CD8-positive, alpha-beta memory T cell (primary cell): ENCODE results near the gene CADPS. TPM values are rescaled to one million over a fixed set of nuclear protein-coding genes. Genes with fewer than 3 reads are reported as not detected.

Experiments used
- CTCF ChIA-PET: fragments of 350-600 bp; sonication (Branson Sonifier 250); formaldehyde crosslinking; loops from one replicate; lab custom pipeline; 2021; ENCODE audit warnings: antibody characterized with exemption; lab: Charles Lee
- POLR2A ChIA-PET: fragments of 350-600 bp; sonication (Branson Sonifier 250); formaldehyde crosslinking; loops from one replicate; lab custom pipeline; 2021; ENCODE audit warnings: antibody characterized with exemption; lab: Charles Lee
- DNase-seq, 5 donors: peaks; one replicate each; pipeline versions ENCODE4 v3.0.0 to v3.0.0-alpha.2; 2020 to 2022; ENCODE audit warnings: mixed read lengths in 1 of 5
- H3K27ac ChIP-seq: one replicate; pipeline ENCODE4 v1.7.0; 2013; ENCODE audit warnings: low read depth, mild to moderate bottlenecking, low read length, moderate library complexity
- H3K27me3 ChIP-seq: 2 replicates; pipeline ENCODE4 v1.7.0; 2013; ENCODE audit warnings: low read length, mild to moderate bottlenecking; ENCODE audit not compliant: insufficient read depth, poor library complexity, severe bottlenecking
- H3K36me3 ChIP-seq: 2 replicates; pipeline ENCODE4 v1.7.0; 2013; ENCODE audit warnings: mild to moderate bottlenecking, low read length, moderate library complexity; ENCODE audit not compliant: insufficient read depth
- H3K4me1 ChIP-seq: 2 replicates; pipeline ENCODE4 v1.7.0; 2013; ENCODE audit warnings: mild to moderate bottlenecking, low read length, moderate library complexity; ENCODE audit not compliant: insufficient read depth
- H3K4me3 ChIP-seq: 2 replicates; pipeline ENCODE4 v1.7.0; 2013; ENCODE audit warnings: mild to moderate bottlenecking, low read length
- H3K9me3 ChIP-seq: 2 replicates; pipeline ENCODE4 v1.7.0; 2013; ENCODE audit warnings: mild to moderate bottlenecking, low read length
- H3K27ac Mint-ChIP-seq, 8 donors: one replicate each; pipeline ENCODE4 v1.8.0; 2020 to 2021; ENCODE audit warnings: mixed read lengths in 8 of 8, mild to moderate bottlenecking in 6 of 8, inconsistent platforms in 3 of 8, moderate library complexity in 3 of 8
- H3K27me3 Mint-ChIP-seq, 2 donors: one replicate each; pipeline ENCODE4 v1.8.0; 2020 to 2021; ENCODE audit warnings: mixed read lengths in 2 of 2, mild to moderate bottlenecking in 1 of 2, moderate library complexity in 1 of 2
- H3K36me3 Mint-ChIP-seq, 3 donors: one replicate each; pipeline ENCODE4 v1.8.0; 2020 to 2021; ENCODE audit warnings: mixed read lengths in 3 of 3, inconsistent platforms in 1 of 3, mild to moderate bottlenecking in 1 of 3
- H3K4me1 Mint-ChIP-seq, 3 donors: one replicate each; pipeline ENCODE4 v1.8.0; 2020 to 2021; ENCODE audit warnings: mixed read lengths in 3 of 3, inconsistent platforms in 1 of 3, mild to moderate bottlenecking in 1 of 3
- H3K4me3 Mint-ChIP-seq, 7 donors: one replicate each; pipeline ENCODE4 v1.8.0; 2020 to 2021; ENCODE audit warnings: mixed read lengths in 7 of 7, mild to moderate bottlenecking in 6 of 7, moderate library complexity in 4 of 7, inconsistent platforms in 2 of 7
- H3K9me3 Mint-ChIP-seq, 5 donors: one replicate each; pipeline ENCODE4 v1.8.0; 2020 to 2022; ENCODE audit warnings: mixed read lengths in 5 of 5, mild to moderate bottlenecking in 3 of 5, moderate library complexity in 2 of 5, inconsistent platforms in 1 of 5
- polyA plus RNA-seq: library from polyadenylated mRNA; unstranded; fragments of 300-500 nt; fragmentation: Illumina TruSeq; gene quantifications from one replicate; pipeline ENCODE4 v1.2.3, GENCODE V29; 2021
- total RNA-seq, 2 experiments: library from RNA; stranded (reverse); gene quantifications; one replicate each; pipeline ENCODE4 v1.2.3, GENCODE V29; 2021

CADPS gene
- total and polyA plus RNA-seq, 3 experiments from 2014 or later, result not detected

DNA sequence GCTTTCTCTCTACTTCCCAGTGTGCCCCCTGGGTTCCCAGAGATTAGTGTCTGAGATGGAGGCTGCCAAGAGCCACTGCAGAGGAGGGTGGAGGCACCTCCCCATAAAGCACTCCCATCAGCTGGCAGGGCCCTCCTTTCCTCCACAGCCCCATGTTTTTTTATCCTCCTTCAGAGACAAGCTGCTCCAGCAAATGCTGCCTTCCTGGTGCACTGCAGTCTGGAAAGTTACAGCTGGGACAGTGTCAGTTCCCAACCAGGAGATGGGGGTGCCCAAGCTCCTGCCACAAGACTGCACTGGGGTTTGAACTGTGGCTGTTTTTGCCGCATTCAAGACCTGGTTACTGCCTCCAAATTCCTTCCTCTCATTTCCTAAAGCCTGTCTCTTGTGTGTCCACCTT is 206.1 kb downstream of the CADPS start:
- Mint-ChIP-seq H3K4me3 (no peak overlapping the region), H3K27me3 (no peaks in the 10 kb centered on the region), H3K4me1 (no peaks in the 10 kb centered on the region), H3K9me3 (peaks cover 0 to 5% (median 2%) of the 10 kb centered on the region in 5 donors), H3K27ac (no peak overlapping the region), H3K36me3 (peaks cover 0 to 4% (median 0%) of the 10 kb centered on the region in 3 donors)
- DNase-seq, result no peak
- CTCF ChIA-PET, result no interaction called here
- Histone ChIP-seq H3K9me3 (no peaks in the 10 kb centered on the region), H3K36me3 (no peaks in the 10 kb centered on the region), H3K4me3 (no peak overlapping the region), H3K27ac (no peak overlapping the region), H3K4me1 (no peaks in the 10 kb centered on the region), H3K27me3 (no peaks in the 10 kb centered on the region)
- POLR2A ChIA-PET, result no interaction called here

DNA sequence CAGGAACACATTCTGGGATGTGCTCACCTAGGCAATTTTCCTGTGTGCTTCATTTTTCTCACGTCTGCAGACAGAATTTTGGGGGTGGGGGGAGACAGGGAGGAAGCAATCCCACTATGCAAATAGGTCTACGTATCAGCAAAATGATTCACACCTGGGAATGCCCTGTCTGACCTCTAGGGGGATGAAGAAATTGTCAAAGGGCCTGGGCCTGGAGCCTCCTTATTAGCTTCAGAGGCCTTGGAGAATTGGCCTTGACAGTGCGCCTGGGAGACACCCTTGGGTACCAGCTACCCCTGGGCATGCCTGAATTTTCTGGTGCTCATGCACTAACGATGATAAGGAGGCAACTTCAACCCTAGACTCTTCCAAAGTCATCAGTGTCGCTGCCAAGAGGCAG is 207.5 kb downstream of the CADPS start:
- no peak overlapping the region for H3K4me3 Mint-ChIP-seq
- DNase-seq, result no peak
- no peaks in the 10 kb centered on the region for H3K4me1 Mint-ChIP-seq
- ChIA-PET CTCF (no interaction called here), POLR2A (no interaction called here)
- Histone ChIP-seq H3K4me1 (no peaks in the 10 kb centered on the region), H3K27ac (no peak overlapping the region), H3K36me3 (no peaks in the 10 kb centered on the region), H3K27me3 (no peaks in the 10 kb centered on the region), H3K9me3 (no peaks in the 10 kb centered on the region), H3K4me3 (no peak overlapping the region)
- peaks cover 0 to 5% (median 2%) of the 10 kb centered on the region in 5 donors for H3K9me3 Mint-ChIP-seq
- peaks cover 0 to 4% (median 0%) of the 10 kb centered on the region in 3 donors for H3K36me3 Mint-ChIP-seq
- H3K27ac Mint-ChIP-seq, result no peak overlapping the region
- no peaks in the 10 kb centered on the region for H3K27me3 Mint-ChIP-seq

DNA sequence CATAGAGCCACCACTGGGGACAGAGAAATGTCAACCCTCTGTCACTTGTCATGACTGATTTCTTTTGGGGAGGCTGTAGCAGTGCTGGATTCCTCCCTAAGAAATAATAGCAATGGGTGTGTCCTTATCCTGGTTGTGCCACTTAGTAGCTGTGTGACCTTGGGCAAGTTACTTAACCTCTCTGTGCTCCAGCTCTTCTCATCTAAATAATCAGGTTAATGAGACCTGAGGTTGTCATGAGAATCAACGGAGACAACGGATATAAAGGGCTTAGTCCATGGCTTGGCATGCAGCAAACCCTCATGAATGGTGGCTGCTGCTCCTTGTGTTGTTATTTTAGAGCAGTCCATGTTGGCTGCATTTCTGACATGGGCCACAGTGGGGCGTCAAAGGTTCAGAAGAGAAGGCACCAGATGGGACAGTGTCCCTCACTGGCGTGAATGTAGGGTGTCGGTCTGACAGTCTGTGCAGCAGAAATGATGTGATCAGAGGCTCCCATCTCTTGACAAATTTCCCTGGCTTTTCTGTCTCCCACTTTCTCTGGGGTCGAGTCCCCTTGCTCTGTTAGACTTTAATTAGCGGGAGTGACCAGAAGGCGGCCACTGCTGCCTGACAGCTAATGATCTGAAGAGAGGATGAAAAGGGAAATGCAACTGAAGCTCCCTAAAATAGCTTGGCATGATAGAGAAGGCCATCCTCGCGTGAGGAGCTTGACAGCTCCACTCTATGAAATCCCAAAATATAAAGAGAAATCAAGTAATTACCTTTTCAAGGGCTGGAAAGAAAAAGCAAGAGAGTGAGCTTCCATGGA is 209.4 kb downstream of the CADPS start:
- Mint-ChIP-seq H3K27ac (no peak overlapping the region), H3K36me3 (no peaks in the 10 kb centered on the region), H3K9me3 (peaks cover 0 to 8% (median 2%) of the 10 kb centered on the region in 5 donors), H3K4me1 (no peaks in the 10 kb centered on the region), H3K27me3 (no peaks in the 10 kb centered on the region), H3K4me3 (no peak overlapping the region)
- CTCF ChIA-PET, result no interaction called here
- H3K36me3 ChIP-seq, result no peaks in the 10 kb centered on the region
- H3K9me3 ChIP-seq, result no peaks in the 10 kb centered on the region
- no peaks in the 10 kb centered on the region for H3K4me1 ChIP-seq
- DNase-seq, result no peak
- no peak overlapping the region for H3K4me3 ChIP-seq
- POLR2A ChIA-PET, result no interaction called here
- H3K27me3 ChIP-seq, result no peaks in the 10 kb centered on the region
- H3K27ac ChIP-seq, result no peak overlapping the region

DNA sequence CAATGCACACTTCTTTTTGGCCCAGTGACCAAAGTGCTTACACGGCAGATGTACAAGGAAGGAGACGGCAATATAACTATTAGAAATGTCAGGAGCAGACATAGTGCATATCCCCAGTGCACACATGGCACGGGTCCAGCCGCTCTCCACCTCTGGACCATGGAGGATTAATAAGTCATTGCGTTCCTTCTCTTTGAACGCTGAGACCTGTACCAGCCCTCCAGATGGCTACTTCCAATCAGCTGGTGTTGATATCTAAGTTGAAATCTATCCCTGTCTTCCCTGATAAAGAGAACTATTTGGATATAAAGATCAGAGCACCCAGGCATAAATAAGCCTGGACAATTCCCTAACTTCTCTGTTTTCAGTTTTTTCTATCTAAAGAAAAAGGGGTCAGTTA is 212.5 kb downstream of the CADPS start:
- H3K9me3 ChIP-seq, result no peaks in the 10 kb centered on the region
- CTCF ChIA-PET, result no interaction called here
- Mint-ChIP-seq H3K4me3 (no peak overlapping the region), H3K36me3 (no peaks in the 10 kb centered on the region), H3K27ac (no peak overlapping the region), H3K4me1 (no peaks in the 10 kb centered on the region), H3K27me3 (no peaks in the 10 kb centered on the region), H3K9me3 (peaks cover 0 to 6% (median 2%) of the 10 kb centered on the region in 5 donors)
- H3K27me3 ChIP-seq, result no peaks in the 10 kb centered on the region
- no peak for DNase-seq
- H3K36me3 ChIP-seq, result no peaks in the 10 kb centered on the region
- H3K4me1 ChIP-seq, result no peaks in the 10 kb centered on the region
- H3K27ac ChIP-seq, result no peak overlapping the region
- no peak overlapping the region for H3K4me3 ChIP-seq
- POLR2A ChIA-PET, result no interaction called here

DNA sequence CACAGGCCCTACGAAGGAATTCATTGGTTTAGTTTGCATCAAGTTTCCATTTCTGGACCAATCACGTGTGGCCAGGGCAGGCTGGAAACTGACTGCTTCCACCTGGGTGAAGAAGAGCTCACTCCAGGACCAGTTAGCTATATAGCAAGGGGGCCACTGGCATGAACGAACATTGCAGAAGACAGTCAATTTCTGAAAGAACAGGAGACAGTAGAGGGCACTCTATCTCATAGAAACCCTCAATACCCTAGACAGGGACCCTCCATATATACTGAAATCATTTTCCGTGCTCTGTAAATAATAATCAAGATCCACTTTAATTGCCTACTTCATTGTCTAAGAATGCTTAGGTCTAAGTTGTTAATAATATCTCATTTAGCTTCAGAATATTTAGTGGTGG is 215.6 kb downstream of the CADPS start:
- no peak for DNase-seq
- no peak overlapping the region for H3K4me3 Mint-ChIP-seq
- no peak overlapping the region for H3K27ac ChIP-seq
- H3K27ac Mint-ChIP-seq, result no peak overlapping the region
- ChIA-PET CTCF (no interaction called here), POLR2A (no interaction called here)
- no peak overlapping the region for H3K4me3 ChIP-seq
- peaks cover 0 to 6% (median 2%) of the 10 kb centered on the region in 5 donors for H3K9me3 Mint-ChIP-seq
- no peaks in the 10 kb centered on the region for H3K9me3 ChIP-seq
- H3K27me3 ChIP-seq, result no peaks in the 10 kb centered on the region
- no peaks in the 10 kb centered on the region for H3K4me1 ChIP-seq
- no peaks in the 10 kb centered on the region for H3K27me3 Mint-ChIP-seq
- no peaks in the 10 kb centered on the region for H3K4me1 Mint-ChIP-seq
- no peaks in the 10 kb centered on the region for H3K36me3 ChIP-seq
- H3K36me3 Mint-ChIP-seq, result no peaks in the 10 kb centered on the region

DNA sequence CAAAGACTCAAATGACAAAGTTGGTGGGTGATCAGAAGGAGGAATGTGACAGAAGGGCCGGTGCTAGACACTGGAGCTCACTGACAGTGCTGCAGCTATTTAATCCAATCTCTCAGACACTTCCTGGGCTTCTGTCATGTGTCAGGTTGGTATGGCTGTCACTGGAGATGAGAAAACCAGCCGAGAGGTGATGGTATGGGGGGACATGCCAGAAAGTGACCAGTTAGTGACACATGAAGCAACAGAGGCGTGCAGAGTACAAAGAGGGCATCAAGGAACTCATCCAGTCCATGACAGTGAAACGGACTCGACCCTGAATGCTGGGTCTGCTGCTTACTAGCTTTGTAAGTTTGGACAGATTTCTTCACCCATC is 219.5 kb downstream of the CADPS start:
- POLR2A ChIA-PET, result no interaction called here
- no peaks in the 10 kb centered on the region for H3K9me3 ChIP-seq
- Mint-ChIP-seq H3K27me3 (no peaks in the 10 kb centered on the region), H3K4me1 (no peaks in the 10 kb centered on the region), H3K4me3 (no peak overlapping the region), H3K9me3 (peaks cover 0 to 5% (median 0%) of the 10 kb centered on the region in 5 donors), H3K36me3 (no peaks in the 10 kb centered on the region), H3K27ac (no peak overlapping the region)
- no peaks in the 10 kb centered on the region for H3K27me3 ChIP-seq
- no peak overlapping the region for H3K27ac ChIP-seq
- CTCF ChIA-PET, result no interaction called here
- no peaks in the 10 kb centered on the region for H3K36me3 ChIP-seq
- no peak overlapping the region for H3K4me3 ChIP-seq
- DNase-seq, result no peak
- no peaks in the 10 kb centered on the region for H3K4me1 ChIP-seq

DNA sequence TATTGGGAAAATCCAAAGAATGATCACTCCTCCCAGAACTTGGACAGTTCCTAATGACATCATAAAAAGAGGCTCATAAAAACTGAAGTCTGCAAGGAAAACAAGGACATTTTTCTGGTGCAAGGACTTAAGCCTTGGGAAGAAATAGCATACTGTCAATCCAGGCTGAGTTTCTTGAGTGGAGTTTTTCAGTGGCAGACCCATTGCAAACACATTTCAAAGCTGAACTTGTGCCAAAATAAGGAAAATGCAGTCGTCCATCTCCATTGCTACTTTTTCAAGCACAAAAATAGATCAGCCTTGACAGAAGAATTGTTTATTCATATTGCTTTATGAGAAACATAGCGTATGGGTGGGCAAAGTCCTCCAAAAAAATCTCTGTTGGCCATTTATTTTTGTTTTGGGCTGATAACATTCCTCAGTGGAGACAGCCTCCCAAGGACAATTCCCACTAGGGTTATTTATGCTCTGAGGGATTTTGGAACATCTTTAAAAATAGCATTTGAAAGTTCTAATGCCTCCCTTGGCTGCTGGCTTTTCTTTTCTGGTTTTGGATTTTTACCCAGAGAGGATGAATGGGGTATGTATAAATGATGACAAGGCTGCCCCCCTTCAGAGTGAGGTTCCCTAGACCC is 220.0 kb downstream of the CADPS start:
- Mint-ChIP-seq H3K4me3 (no peak overlapping the region), H3K4me1 (no peaks in the 10 kb centered on the region), H3K27me3 (no peaks in the 10 kb centered on the region), H3K9me3 (peaks cover 0 to 5% (median 0%) of the 10 kb centered on the region in 5 donors), H3K36me3 (no peaks in the 10 kb centered on the region), H3K27ac (no peak overlapping the region)
- POLR2A ChIA-PET, result no interaction called here
- Histone ChIP-seq H3K4me3 (no peak overlapping the region), H3K36me3 (no peaks in the 10 kb centered on the region), H3K27ac (no peak overlapping the region), H3K27me3 (no peaks in the 10 kb centered on the region), H3K9me3 (no peaks in the 10 kb centered on the region), H3K4me1 (no peaks in the 10 kb centered on the region)
- DNase-seq, result no peak
- CTCF ChIA-PET, result no interaction called here

DNA sequence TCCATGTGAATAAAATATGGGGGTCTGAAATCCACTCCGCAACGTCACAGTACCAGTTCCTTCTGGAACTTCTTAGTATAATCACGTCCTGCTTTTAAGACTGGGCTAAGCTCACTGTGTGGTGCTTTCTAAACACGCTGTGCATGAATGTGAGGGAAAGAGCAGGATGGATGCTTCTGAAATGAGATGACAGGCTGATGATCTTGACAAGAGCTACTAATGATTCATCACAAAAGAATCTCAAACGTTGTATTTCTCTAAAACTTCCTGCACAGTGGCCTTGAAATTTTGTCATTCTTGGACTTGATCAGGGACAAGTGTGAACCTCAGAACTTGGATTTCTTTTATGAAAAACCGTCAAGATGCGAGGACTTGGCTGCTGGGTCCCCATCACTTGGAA is 221.4 kb downstream of the CADPS start:
- no peaks in the 10 kb centered on the region for H3K27me3 Mint-ChIP-seq
- no peak overlapping the region for H3K27ac Mint-ChIP-seq

More for the DNA sequence above, 221.4 kb downstream of the CADPS start:
- Histone ChIP-seq H3K27me3 (no peaks in the 10 kb centered on the region), H3K9me3 (no peaks in the 10 kb centered on the region), H3K36me3 (no peaks in the 10 kb centered on the region), H3K4me3 (no peak overlapping the region), H3K4me1 (no peaks in the 10 kb centered on the region), H3K27ac (no peak overlapping the region)
- CTCF ChIA-PET, result no interaction called here
- Mint-ChIP-seq H3K36me3 (no peaks in the 10 kb centered on the region), H3K9me3 (peaks cover 0 to 5% (median 0%) of the 10 kb centered on the region in 5 donors), H3K4me3 (no peak overlapping the region), H3K4me1 (no peaks in the 10 kb centered on the region)
- DNase-seq, result no peak
- POLR2A ChIA-PET, result no interaction called here
